Measurements from ENCODE around the gene D2HGDH.

D2HGDH gene

GRCh38 chr2:241734467-241735208 is at the start of gene D2HGDH:
Gene D2HGDH, plus strand, starts transcription at chr2:241734630. Its CDS starts 595 bp downstream, at chr2:241735225.
- peak; percentile 94 for DNase-seq (ENCODE audit: low spot score)

GRCh38 chr2:241686324-241686649 is 48.1 kb upstream of the D2HGDH start:
- DNase-seq (ENCODE audit: low spot score): no peak

- DNase-seq (ENCODE audit: low spot score): peak; percentile 96
Measured at GRCh38 chr2:241686650-241687425, 47.6 kb upstream of the D2HGDH start, which contains the start of gene DTYMK. Gene DTYMK, minus strand, starts transcription at chr2:241686815. Its CDS starts 32 bp downstream, at chr2:241686783.

GRCh38 chr2:241689306-241689705 is 45.1 kb upstream of the D2HGDH start:
- DNase-seq (ENCODE audit: low spot score): no peak

GRCh38 chr2:241690202-241690717 is 44.2 kb upstream of the D2HGDH start:
- no peak for DNase-seq (ENCODE audit: low spot score)

GRCh38 chr2:241692448-241692847 is 42.0 kb upstream of the D2HGDH start:
- no peak for DNase-seq (ENCODE audit: low spot score)

- no peak for DNase-seq (ENCODE audit: low spot score)
Measured at GRCh38 chr2:241695651-241696050, 38.8 kb upstream of the D2HGDH start.

- no peak for DNase-seq (ENCODE audit: low spot score)
Measured at GRCh38 chr2:241701149-241701398, 33.4 kb upstream of the D2HGDH start.

GRCh38 chr2:241701399-241702154 is 32.9 kb upstream of the D2HGDH start, which contains the start of gene ING5:
Gene ING5, plus strand, starts transcription at chr2:241702039. Its CDS starts 27 bp downstream, at chr2:241702066.
- peak; percentile 96 for DNase-seq (ENCODE audit: low spot score)

- DNase-seq (ENCODE audit: low spot score): peak; percentile 83
Measured at GRCh38 chr2:241702155-241703031, 32.0 kb upstream of the D2HGDH start.

GRCh38 chr2:241703032-241703604 is 31.3 kb upstream of the D2HGDH start:
- no peak for DNase-seq (ENCODE audit: low spot score)

GRCh38 chr2:241706537-241706936 is 27.9 kb upstream of the D2HGDH start:
- DNase-seq (ENCODE audit: low spot score): no peak

GRCh38 chr2:241708879-241709278 is 25.6 kb upstream of the D2HGDH start:
- no peak for DNase-seq (ENCODE audit: low spot score)

GRCh38 chr2:241719093-241719492 is 15.3 kb upstream of the D2HGDH start:
- no peak for DNase-seq (ENCODE audit: low spot score)

GRCh38 chr2:241720099-241720498 is 14.3 kb upstream of the D2HGDH start:
- DNase-seq (ENCODE audit: low spot score): no peak

GRCh38 chr2:241720560-241720959 is 13.9 kb upstream of the D2HGDH start:
- DNase-seq (ENCODE audit: low spot score): no peak

GRCh38 chr2:241721852-241722251 is 12.6 kb upstream of the D2HGDH start:
- DNase-seq (ENCODE audit: low spot score): no peak

- DNase-seq (ENCODE audit: low spot score): no peak
Measured at GRCh38 chr2:241722896-241723454, 11.5 kb upstream of the D2HGDH start.

GRCh38 chr2:241724259-241724974 is 10.0 kb upstream of the D2HGDH start:
- DNase-seq (ENCODE audit: low spot score): no peak
